SU-DHL-6 (cell line): ENCODE data around the gene UBL4A.

Experiments
- H2AFZ ChIP-seq: fragments of 200-600 bp; sonication (generic); 2 replicates; pipeline ENCODE4 v1.6.1; 2014; ENCODE audit warnings: low read depth, mild to moderate bottlenecking, moderate library complexity, mixed read lengths, antibody characterized with exemption, low read length; ENCODE audit not compliant: severe bottlenecking
- H3F3A ChIP-seq: fragments of 200-600 bp; shearing (Covaris generic); 2 replicates; pipeline ENCODE4 v1.6.0; 2016; ENCODE audit warnings: antibody characterized with exemption, mild to moderate bottlenecking; ENCODE audit not compliant: insufficient read depth
- H3K27ac ChIP-seq: fragments of 200-600 bp; sonication (generic); 2 replicates; pipeline ENCODE4 v1.5.1; 2016; ENCODE audit warnings: low read depth, mild to moderate bottlenecking, low read length, moderate library complexity, mixed read lengths
- H3K27me3 ChIP-seq: fragments of 200-600 bp; sonication (generic), shearing (Covaris generic); 2 replicates; pipeline ENCODE4 v1.6.0; 2014; ENCODE audit warnings: mild to moderate bottlenecking, low read length
- H3K36me3 ChIP-seq: fragments of 200-600 bp; sonication (generic); 2 replicates; pipeline ENCODE4 v1.6.1; 2014; ENCODE audit warnings: mild to moderate bottlenecking, low read length, mixed read lengths
- H3K4me2 ChIP-seq: fragments of 300-600, 200-600 bp; shearing (Covaris generic), sonication (generic); 2 replicates; pipeline ENCODE4 v1.6.0; 2014; ENCODE audit warnings: low read length, low read depth, mild to moderate bottlenecking; ENCODE audit not compliant: poor library complexity, severe bottlenecking
- H3K4me3 ChIP-seq: fragments of 200-600 bp; sonication (generic); 2 replicates; pipeline ENCODE4 v1.5.1; 2014; ENCODE audit warnings: antibody characterized with exemption, low read length, mild to moderate bottlenecking, mixed read lengths; ENCODE audit not compliant: insufficient read depth, poor library complexity, severe bottlenecking
- H3K79me2 ChIP-seq: fragments of 200-600 bp; sonication (generic); 2 replicates; pipeline ENCODE4 v1.6.1; 2014; ENCODE audit warnings: mild to moderate bottlenecking, low read length, moderate library complexity; ENCODE audit not compliant: insufficient read depth
- H3K9ac ChIP-seq: fragments of 200-600 bp; sonication (generic); 2 replicates; pipeline ENCODE4 v1.7.0; 2014; ENCODE audit warnings: mild to moderate bottlenecking, low read length
- H3K9me2 ChIP-seq: fragments of 200-600 bp; sonication (generic); replicated peaks from 2 replicates; pipeline ENCODE4 v1.6.1; 2014; ENCODE audit warnings: low read length; ENCODE audit not compliant: insufficient read depth
- H3K9me3 ChIP-seq: fragments of 200-600 bp; sonication (generic); 2 replicates; pipeline ENCODE4 v1.6.1; 2014; ENCODE audit warnings: low read length, mixed read lengths; ENCODE audit not compliant: insufficient read depth
- H4K20me1 ChIP-seq: fragments of 200-600 bp; sonication (generic); 2 replicates; pipeline ENCODE4 v1.6.1; 2014; ENCODE audit warnings: low read depth, mild to moderate bottlenecking, antibody characterized with exemption, low read length, moderate library complexity, mixed read lengths
- EZH2phosphoT487 ChIP-seq: fragments of 200-600 bp; sonication (generic), shearing (Covaris generic); conservative IDR thresholded peaks from 2 replicates; pipeline ENCODE4 v1.6.1; 2018; ENCODE audit warnings: mild to moderate bottlenecking, antibody characterized with exemption, low read length, moderate library complexity, mixed read lengths
- TF ChIP-seq, protein P1 (sequence below): fragments of 200-600 bp; sonication (generic); IDR thresholded peaks from one replicate; pipeline ENCODE4 v1.5.1; 2017; ENCODE audit warnings: antibody characterized with exemption, mild to moderate bottlenecking, low read length, moderate library complexity; ENCODE audit not compliant: insufficient read depth, poor library complexity, severe bottlenecking

The UBL4A gene

DNA sequence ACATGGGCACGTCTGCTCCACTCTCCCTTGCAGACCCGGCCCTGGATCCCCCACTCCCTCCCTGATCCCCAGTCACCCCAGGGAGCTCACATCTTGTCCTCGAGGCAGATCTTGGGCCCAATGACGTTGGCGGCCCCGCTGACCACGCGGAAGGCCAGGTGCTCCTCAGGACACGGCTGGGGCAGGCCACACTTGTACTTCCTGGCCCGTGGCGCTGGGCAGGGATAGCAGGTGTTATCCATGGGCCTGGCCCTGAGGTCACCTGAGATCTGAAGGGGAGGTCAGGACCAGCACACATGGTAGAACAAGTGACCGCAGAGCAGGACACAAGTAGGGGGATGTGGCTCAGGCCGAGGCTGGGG lies 21.9 kb upstream of the UBL4A start:
- TF ChIP-seq EZH2phosphoT487: no peak
- TF ChIP-seq, protein P1, sequence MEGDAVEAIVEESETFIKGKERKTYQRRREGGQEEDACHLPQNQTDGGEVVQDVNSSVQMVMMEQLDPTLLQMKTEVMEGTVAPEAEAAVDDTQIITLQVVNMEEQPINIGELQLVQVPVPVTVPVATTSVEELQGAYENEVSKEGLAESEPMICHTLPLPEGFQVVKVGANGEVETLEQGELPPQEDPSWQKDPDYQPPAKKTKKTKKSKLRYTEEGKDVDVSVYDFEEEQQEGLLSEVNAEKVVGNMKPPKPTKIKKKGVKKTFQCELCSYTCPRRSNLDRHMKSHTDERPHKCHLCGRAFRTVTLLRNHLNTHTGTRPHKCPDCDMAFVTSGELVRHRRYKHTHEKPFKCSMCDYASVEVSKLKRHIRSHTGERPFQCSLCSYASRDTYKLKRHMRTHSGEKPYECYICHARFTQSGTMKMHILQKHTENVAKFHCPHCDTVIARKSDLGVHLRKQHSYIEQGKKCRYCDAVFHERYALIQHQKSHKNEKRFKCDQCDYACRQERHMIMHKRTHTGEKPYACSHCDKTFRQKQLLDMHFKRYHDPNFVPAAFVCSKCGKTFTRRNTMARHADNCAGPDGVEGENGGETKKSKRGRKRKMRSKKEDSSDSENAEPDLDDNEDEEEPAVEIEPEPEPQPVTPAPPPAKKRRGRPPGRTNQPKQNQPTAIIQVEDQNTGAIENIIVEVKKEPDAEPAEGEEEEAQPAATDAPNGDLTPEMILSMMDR: no peak
- no peaks in the 10 kb centered on the region for H3K36me3 ChIP-seq

DNA sequence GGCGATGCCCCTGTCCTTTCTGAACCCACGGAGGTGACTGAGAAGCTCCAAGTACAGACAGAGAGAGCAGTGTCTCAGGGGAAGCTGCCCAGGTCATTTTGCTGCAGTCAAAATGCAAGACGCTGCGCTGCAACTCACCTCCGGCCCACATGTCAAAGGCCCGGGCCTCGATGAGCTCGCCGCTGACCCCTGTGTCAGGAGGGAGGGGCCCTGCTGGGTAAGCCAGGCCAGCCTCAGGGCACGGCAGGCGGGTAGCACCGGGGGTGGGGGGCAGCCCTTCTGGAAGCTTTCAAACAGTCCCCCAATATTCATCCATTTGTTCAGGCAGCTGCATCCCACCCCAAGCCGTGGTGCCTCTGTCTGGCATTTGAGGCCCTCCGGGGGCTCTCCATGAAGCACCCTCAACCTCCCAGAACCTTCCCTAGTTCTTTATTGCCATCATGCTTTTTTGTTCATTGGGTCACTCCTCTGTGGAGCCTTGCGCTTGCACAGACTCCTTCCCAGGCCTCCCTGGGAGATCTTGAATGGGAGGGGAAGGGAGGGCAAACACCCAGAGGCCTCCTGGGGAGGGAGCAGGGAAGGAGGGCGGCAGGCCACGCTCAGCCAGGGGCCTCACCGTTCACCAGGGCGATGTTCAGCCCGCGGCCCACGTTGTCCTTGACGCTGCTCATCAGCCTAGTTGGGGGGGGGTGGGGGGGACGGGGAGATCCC lies 21.4 kb upstream of the UBL4A start:
- no peak overlapping the region for H3K4me2 ChIP-seq
- H3F3A ChIP-seq: no peaks in the 10 kb centered on the region
- H3K9me2 ChIP-seq: no peaks in the 10 kb centered on the region
- no peak overlapping the region for H2AFZ ChIP-seq
- H3K27ac ChIP-seq: no peak overlapping the region
- no peaks in the 10 kb centered on the region for H3K9me3 ChIP-seq
- H3K79me2 ChIP-seq: no peaks in the 10 kb centered on the region
- H3K4me3 ChIP-seq: no peak overlapping the region
- no peaks in the 10 kb centered on the region for H3K36me3 ChIP-seq
- no peaks in the 10 kb centered on the region for H4K20me1 ChIP-seq
- no peak overlapping the region for H3K9ac ChIP-seq
- no peak for TF ChIP-seq EZH2phosphoT487
- TF ChIP-seq, protein P1: no peak
- no peaks in the 10 kb centered on the region for H3K27me3 ChIP-seq

More for the DNA sequence above, 21.9 kb upstream of the UBL4A start:
- Histone ChIP-seq H3K9me3 (no peaks in the 10 kb centered on the region), H3K79me2 (no peaks in the 10 kb centered on the region), H3K27me3 (no peaks in the 10 kb centered on the region), H4K20me1 (no peaks in the 10 kb centered on the region), H3K27ac (no peak overlapping the region), H3K9ac (no peak overlapping the region), H3F3A (no peaks in the 10 kb centered on the region), H3K9me2 (no peaks in the 10 kb centered on the region), H3K4me2 (no peak overlapping the region), H3K4me3 (no peak overlapping the region), H2AFZ (no peak overlapping the region)

DNA sequence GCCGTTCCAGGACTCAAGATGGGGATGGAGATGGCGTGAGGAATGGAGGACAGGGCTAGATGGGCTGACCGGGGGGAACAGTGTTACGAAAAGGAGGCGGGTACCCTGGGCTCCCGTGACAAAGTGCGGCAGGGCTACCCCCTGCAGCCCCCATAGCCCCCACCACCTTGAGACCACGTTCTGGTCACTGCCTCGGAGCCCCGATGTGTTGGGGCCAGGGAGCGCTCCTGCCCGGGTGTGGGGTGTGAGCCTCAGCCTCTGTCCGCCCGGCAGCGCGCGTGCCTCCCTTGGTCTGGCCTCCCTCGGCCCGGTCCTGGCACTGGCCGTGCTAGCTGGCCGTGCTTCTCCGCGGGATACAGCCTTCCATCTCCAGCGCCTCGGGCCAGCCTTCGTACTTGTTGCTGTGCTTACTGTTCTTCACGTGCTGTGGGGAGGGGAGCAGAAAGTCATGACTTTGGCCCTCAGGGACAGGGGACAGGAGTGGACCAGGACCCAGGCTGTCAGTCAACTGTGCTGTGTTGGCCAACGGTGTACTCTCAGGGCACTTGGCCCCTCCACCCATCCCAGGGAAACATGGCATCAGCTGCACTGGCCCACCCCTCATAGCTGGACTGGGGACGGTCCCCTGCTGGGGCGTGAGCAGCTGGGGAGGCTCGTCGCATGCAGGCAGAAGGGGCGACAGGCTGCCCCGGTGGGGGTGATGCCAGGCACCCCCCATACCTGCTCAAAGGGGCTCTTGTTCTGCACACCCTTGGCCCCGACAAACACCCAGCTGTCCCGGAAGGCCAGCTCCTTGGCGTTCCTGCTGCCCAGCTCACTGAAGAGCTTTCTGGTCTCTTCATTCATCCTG lies 20.3 kb upstream of the UBL4A start:
- H3K27me3 ChIP-seq: no peaks in the 10 kb centered on the region
- H3K79me2 ChIP-seq: no peaks in the 10 kb centered on the region
- no peaks in the 10 kb centered on the region for H4K20me1 ChIP-seq
- no peak overlapping the region for H3K27ac ChIP-seq
- no peak overlapping the region for H3K4me3 ChIP-seq
- no peak overlapping the region for H3K9ac ChIP-seq
- H3K36me3 ChIP-seq: no peaks in the 10 kb centered on the region
- H3K9me2 ChIP-seq: no peaks in the 10 kb centered on the region
- H3K9me3 ChIP-seq: no peaks in the 10 kb centered on the region
- H2AFZ ChIP-seq: no peak overlapping the region
- H3K4me2 ChIP-seq: no peak overlapping the region
- TF ChIP-seq EZH2phosphoT487: no peak
- TF ChIP-seq, protein P1: no peak
- H3F3A ChIP-seq: no peaks in the 10 kb centered on the region
